ENCODE measurements around the gene OTOF. TPM values are rescaled to one million over a fixed set of nuclear protein-coding genes. Genes with fewer than 3 reads are reported as not detected.

The OTOF gene
- total and polyA plus RNA-seq, 2 of the 4 experiments (the other 2 are of a cell fraction): 0.03 TPM; not detected in 1

- no peak overlapping the region for H3K9ac ChIP-seq (ENCODE audit: low read depth, low read length)
- H2AFZ ChIP-seq (replicated peaks; ENCODE audit: low read length, poor library complexity): no peak overlapping the region
- H3K23ac ChIP-seq (ENCODE audit: low read depth, low read length): no peak overlapping the region
- no peak overlapping the region for H3K4me2 ChIP-seq (ENCODE audit: low read depth, low read length)
- H4K91ac ChIP-seq (ENCODE audit: insufficient read depth, low read depth, low read length): no peak overlapping the region
- TF ChIP-seq CTCF (conservative IDR thresholded peaks at IDR 0.05; ENCODE audit: low read depth, low read length) (no peak), MXI1 (IDR thresholded peaks at IDR 0.05; ENCODE audit: borderline replicate concordance, low read depth, low read length) (no peak), CEBPB (IDR thresholded peaks at IDR 0.05; ENCODE audit: low read depth, low read length) (no peak), SMC3 (IDR thresholded peaks at IDR 0.05; ENCODE audit: low read depth, low read length) (no peak), ELK1 (IDR thresholded peaks at IDR 0.05; ENCODE audit: borderline replicate concordance, low read depth, low read length) (no peak), CHD1 (IDR thresholded peaks at IDR 0.05; ENCODE audit: low read depth, low read length) (no peak), USF2 (IDR thresholded peaks at IDR 0.05; ENCODE audit: low read depth, low read length) (no peak)
- in situ Hi-C loops (cut with MboI; ENCODE audit: low sequenced_read_pairs) (no loop called here), intact Hi-C loops (cut with micrococcal nuclease) (no loop called here), dilution Hi-C loops (cut with HindIII; ENCODE audit: low sequenced_read_pairs, unreplicated experiment) (no loop called here)
- no peaks in the 10 kb centered on the region for H3K79me1 ChIP-seq (ENCODE audit: low read depth in 1 of 2, low read length in 2 of 2)
- no peak overlapping the region for H2BK120ac ChIP-seq (ENCODE audit: low read depth, low read length)
- ChIA-PET POLR2A (ENCODE audit: unreplicated experiment) (no interaction called here), CTCF (no interaction called here)
- no peak overlapping the region for H3K4ac ChIP-seq (ENCODE audit: low read depth, low read length)
- H2BK20ac ChIP-seq (ENCODE audit: low read depth, low read length): no peak overlapping the region
- H3K14ac ChIP-seq (replicated peaks; ENCODE audit: low read depth, low read length): no peak overlapping the region
- ATAC-seq (ENCODE audit: low read depth) (no peak), DNase-seq (no peak)
- H3K27me3 ChIP-seq (ENCODE audit: control insufficient read depth, insufficient read depth, low read length): peaks cover 14% of the 10 kb centered on the region
- no TSS peak for BruUV-seq (replicated peaks)
- H4K20me1 ChIP-seq (ENCODE audit: insufficient read depth, low read length): no peaks in the 10 kb centered on the region
- no peaks in the 10 kb centered on the region for H3K9me1 ChIP-seq (ENCODE audit: insufficient read depth, low read length)
- H2AK5ac ChIP-seq (ENCODE audit: low read depth, low read length): no peak overlapping the region
- H3K4me1 ChIP-seq (ENCODE audit: control insufficient read depth, insufficient read depth, low read length): no peaks in the 10 kb centered on the region
- no peak overlapping the region for H4K8ac ChIP-seq (ENCODE audit: low read depth in 2 of 2, low read length in 2 of 2)
- H2BK5ac ChIP-seq (ENCODE audit: low read depth, low read length, poor library complexity, severe bottlenecking): no peak overlapping the region
- WGBS, 2 experiments (ENCODE audit: extremely low coverage in 2 of 2, insufficient read length in 1 of 2): 60% methylated on average over 4 of the region's 8 CpGs; no CpG with 5 or more reads in 1 of the 2 experiments
- no peak overlapping the region for H2BK15ac ChIP-seq (ENCODE audit: low read depth, low read length)
- H3K9me3 ChIP-seq (ENCODE audit: control insufficient read depth, insufficient read depth, low read length): no peaks in the 10 kb centered on the region
- H3K36me3 ChIP-seq (ENCODE audit: control insufficient read depth, insufficient read depth, low read length): no peaks in the 10 kb centered on the region
- no peak overlapping the region for H3K4me3 ChIP-seq (ENCODE audit: insufficient read depth, low read depth, low read length)
- H3K56ac ChIP-seq (ENCODE audit: extremely low read depth, insufficient read depth, low read length): no peak overlapping the region
- H4K5ac ChIP-seq (ENCODE audit: low read depth, low read length): no peak overlapping the region
- H3K27ac ChIP-seq (ENCODE audit: insufficient read depth, low read length): no peak overlapping the region
- H3K18ac ChIP-seq (ENCODE audit: low read depth, low read length): no peak overlapping the region
- no peak overlapping the region for H2AK9ac ChIP-seq (replicated peaks; ENCODE audit: low read depth, low read length, poor library complexity)
These were observed 47.9 kb downstream of the OTOF start for GRCh38 chr2:26429779-26430578.
